HG03103 (cell line): ENCODE measurements around the gene FOXP1.

Experiments used
- ATAC-seq: cut with Tn5 transposase; IDR thresholded peaks from one replicate; pipeline ENCODE4 v1.9.1; 2021; ENCODE audit warnings: low read depth; ENCODE audit not compliant: unreplicated experiment

The FOXP1 gene

DNA sequence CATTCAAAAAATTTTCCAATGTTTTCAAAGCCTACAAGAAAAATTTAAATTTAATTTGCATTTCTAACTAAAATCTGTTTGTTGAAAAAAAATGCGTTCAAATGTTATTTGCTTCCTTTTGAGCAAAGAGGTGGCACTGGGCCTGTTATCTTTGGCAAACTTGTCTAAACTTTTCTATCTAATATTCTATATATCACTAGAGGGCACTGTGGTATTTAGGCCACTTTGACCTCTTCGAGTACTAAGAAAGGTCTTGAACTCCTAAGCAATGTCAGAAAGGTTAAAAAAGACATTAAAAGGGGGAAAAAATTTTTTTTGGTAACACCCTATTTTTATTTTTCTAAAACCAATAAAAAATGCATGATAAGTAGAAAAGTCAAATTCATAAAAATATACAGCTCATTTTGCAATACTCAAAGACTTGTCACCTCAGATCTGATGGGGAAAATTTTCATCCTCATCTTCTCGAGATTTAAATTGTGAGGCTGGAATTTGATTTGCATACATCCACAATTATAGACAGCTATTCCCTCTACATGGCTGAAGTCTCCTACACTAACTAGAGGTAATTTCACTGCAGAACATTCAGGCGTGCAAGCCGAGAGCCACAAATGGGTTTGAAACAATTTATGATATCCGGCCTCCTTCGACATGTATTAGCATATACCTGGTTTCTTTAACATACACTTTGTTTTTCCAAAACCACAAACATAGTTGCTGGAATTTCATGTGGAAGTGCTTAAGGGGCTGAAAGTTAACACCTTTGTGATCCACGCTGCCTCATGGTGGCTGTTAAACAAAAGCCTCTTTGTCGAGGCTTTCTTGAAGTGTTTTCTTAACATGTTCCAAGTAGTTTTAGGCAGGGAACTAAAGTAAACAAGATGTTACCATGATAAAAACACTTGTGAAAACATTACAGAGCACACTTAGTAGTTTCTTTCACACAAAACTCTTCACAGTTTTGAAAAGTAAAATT is 576.4 kb downstream of the FOXP1 start:
- ATAC-seq: no peak

DNA sequence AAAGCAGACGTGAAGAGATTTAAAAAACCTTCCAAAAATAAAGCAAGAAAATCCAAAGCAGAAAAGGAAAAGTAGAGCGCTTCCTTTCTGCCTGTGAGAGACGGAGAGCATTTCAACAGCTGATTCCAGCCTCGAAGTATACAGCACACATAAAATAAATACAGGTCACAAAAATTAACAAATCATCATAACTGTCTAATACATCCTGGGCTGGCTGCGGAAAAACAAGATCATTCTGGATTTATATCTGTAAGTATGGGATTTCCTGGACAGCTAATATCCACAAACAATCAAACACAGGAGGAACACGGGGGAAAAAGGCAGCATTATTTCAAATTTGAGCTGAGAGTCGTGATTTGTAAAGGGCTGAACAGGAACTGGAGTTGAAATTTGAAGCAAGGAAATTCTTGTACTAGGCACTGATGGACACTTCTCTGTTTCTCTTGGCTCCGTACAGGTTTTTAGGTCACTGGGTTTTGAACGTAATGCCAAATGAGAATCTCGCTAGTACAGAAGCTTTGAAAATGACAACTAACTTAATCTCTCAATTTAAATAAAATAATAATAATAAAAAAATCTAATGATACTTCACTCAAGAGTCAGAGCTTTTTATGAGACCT is 577.7 kb downstream of the FOXP1 start:
- ATAC-seq: no peak

DNA sequence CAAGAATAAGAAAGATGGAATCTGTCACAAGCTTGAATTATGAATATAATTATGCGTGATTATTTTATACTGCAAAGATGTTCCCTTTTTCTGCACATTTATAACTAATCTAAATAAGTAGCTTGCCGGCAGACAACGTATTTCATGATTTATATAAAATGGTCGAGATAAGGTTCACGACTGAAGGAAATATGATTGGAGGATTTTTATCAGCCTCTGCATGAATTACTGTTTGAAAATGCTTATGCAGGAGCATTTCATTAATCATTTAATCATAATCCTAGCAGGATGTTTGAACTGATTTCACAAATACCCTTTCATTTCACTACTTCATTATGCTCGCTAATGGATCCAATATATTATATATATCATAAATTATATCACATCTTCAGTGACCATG is 580.0 kb downstream of the FOXP1 start:
- ATAC-seq: no peak

- ATAC-seq: no peak
These were observed 581.2 kb downstream of the FOXP1 start for GRCh38 chr3:71002298-71002697.

DNA sequence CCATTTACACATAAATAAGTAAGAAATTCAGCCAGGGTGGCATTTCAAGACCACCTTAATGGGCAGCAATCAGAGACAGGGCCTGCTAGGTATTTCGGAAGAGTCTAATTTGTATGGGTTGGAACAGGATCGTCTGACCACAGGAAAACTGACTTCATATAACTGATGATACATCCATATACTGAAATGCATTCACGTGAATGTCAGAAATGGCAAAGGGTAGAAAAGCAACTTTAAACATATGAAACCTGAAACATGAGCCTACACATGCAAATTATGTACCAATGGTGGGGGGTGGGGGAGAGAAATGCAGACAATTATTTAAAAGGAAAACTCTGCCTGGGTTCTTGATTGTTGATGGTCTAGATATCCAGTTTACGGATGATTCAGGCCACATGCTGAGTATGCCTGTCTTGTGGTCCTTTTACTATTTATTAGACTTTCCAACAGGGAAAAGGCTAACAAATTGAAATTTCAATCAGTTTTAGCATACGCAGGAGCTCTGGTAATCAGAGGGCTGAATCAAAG is 582.2 kb downstream of the FOXP1 start:
- no peak for ATAC-seq

GRCh38 chr3:71000483-71000882 is 583.0 kb downstream of the FOXP1 start:
- ATAC-seq: no peak

DNA sequence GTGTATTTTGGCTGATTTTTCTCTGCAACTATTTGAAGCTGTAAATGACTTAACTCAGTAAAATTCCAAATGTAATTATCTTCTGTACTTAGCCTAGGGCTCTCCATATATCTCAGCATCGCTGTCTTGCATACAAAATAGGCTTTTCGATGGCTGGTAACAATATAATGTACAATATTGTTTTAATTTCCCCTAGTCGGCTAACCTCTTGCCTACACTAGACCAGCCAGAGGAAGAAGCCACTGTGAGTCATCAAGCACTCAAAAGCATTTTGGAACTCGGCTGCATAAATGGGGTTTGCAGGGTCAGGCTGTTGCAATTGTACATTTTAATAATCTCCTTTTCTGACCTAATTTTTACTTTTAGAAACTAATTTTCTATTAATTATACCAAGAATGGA is 583.8 kb downstream of the FOXP1 start:
- no peak for ATAC-seq

- ATAC-seq: no peak
These were observed 587.4 kb downstream of the FOXP1 start for GRCh38 chr3:70996082-70996481.

GRCh38 chr3:70994644-70995043 is 588.9 kb downstream of the FOXP1 start:
- ATAC-seq: no peak

- ATAC-seq: no peak
These were observed 590.8 kb downstream of the FOXP1 start for GRCh38 chr3:70992562-70993204.

- no peak for ATAC-seq
These were observed 591.4 kb downstream of the FOXP1 start for GRCh38 chr3:70992131-70992530.

GRCh38 chr3:70990723-70991122 is 592.8 kb downstream of the FOXP1 start:
- ATAC-seq: no peak

- no peak for ATAC-seq
These were observed 593.3 kb downstream of the FOXP1 start for GRCh38 chr3:70990185-70990584.

DNA sequence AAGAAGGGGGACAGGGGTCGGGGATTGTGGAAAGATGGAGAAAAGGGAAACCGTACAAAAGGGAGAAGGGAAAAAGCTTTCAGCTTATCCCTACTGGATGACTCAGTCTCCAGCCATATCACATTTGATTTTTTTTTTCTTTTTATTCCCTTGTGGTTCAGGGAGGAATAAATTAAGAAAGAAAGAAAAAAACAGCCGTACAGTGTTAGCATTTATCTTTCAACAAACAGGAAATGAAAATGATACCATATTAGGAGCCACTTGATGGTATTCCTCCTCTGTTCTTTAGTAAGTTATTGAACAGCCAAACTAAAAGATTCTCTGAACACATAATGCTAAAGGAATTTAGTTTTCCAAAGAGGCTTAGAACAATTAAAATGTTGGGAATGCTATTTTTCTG is 594.4 kb downstream of the FOXP1 start:
- ATAC-seq: no peak

DNA sequence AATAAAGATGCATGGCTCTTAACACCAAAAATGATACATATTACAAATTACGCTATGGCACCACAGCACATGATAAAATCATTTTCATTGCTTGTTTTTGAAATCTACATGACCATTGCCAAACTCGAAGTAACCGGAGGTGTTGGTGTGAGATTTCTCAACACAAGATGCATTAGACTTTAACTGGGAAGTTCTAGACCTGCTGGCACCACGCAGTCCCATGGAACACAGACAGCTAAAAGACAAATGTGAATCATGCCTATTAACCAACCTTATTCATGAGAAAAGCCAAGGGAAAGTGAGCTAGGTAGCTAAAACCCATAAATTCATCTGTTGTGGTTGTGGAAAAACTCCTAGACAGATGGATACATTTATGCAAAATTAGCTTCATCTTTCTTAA is 595.4 kb downstream of the FOXP1 start:
- ATAC-seq: no peak

- no peak for ATAC-seq
These were observed 598.0 kb downstream of the FOXP1 start for GRCh38 chr3:70985572-70985971.

DNA sequence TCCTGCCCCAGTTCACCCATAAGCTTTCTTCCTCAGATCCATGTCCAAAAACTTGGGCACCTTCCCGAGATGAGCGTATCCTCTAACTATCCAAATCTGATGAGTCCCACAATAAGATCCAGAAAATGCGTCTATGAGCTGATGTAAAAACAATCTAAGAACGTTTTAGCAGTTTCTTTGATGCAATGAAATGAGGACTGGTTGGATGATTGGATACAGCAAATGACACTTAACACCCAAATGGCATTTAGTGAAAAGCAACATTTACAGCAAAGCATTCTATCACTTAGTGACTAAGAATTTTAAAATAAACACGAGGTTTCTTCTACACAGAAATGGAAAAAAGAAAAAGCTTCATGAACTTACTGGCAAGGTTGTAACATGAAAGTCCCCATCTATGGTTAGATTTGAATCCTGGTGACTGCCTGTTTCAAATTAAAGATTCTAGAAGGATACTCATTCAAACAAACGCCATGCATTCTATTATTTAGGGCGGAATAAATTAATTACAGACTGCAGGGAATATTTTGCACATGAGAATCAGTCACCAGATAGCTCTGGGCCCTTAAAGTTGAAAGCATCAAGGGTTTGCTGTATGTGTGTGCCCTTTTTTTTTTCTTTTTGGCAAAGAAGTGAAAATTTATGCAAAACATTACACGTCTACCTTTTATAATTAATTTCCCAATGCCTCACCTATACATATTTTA is 598.6 kb downstream of the FOXP1 start:
- no peak for ATAC-seq

DNA sequence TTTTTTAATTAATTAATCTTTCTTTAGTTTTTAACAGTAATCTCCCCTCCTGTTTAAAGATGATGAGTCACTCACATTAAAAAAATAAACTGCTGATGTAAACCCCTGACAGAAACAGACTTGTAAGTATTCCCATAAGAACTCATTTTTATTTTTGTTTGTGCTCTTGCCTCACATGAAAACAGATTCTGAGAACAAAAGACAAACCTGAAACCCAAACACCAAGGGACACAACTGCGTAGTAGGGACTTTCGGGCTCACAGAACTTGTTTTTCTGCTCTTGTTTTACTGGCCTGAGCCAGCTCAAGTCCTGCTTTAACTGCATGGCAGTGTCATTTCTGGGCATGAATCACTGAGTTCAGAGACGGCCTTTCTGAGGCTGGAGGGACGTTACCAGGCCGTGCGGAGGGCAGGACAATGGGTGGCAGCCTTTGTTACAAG is 600.8 kb downstream of the FOXP1 start:
- ATAC-seq: no peak

GRCh38 chr3:70982284-70982683 is 601.2 kb downstream of the FOXP1 start:
- ATAC-seq: no peak

DNA sequence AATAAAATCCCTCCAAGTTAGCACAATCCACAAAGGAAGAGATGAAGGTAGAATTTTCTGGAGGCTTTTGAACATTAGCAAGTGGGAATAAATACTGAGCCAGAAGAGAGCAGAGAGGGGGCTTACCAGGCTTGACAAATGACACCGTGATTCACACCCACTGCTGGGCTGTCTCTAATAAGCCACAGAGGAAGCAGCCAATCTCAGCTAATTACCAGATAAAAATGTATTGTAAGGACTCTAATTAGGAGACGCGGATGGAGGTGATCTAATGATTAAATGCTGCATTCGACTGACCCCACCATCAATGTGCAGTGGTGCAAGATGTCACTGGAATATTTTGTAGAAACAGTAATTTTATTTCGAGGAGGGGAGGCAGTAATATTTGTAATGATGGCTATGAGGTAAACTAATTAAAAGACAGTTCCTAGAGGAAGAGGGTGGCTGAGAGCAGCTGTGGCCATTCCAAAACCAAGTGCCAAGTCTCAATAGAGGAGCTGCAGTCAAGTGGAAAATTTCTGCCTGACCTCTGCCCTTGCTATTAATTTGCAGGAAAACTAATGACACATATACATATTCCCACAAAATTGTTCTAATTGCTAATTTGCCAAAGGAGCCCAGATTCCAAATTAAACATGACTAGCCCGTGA is 602.2 kb downstream of the FOXP1 start:
- ATAC-seq: no peak
